ENCODE measurements around the gene RPL23. TPM values are rescaled to one million over a fixed set of nuclear protein-coding genes. Genes with fewer than 3 reads are reported as not detected.

Gene RPL23
- total and polyA plus RNA-seq, 9 of the 15 experiments (the other 6 are each of a cell fraction or from before 2014, with no cell fraction given) = 1,745 to 3,667 (median 3,096) TPM

DNA sequence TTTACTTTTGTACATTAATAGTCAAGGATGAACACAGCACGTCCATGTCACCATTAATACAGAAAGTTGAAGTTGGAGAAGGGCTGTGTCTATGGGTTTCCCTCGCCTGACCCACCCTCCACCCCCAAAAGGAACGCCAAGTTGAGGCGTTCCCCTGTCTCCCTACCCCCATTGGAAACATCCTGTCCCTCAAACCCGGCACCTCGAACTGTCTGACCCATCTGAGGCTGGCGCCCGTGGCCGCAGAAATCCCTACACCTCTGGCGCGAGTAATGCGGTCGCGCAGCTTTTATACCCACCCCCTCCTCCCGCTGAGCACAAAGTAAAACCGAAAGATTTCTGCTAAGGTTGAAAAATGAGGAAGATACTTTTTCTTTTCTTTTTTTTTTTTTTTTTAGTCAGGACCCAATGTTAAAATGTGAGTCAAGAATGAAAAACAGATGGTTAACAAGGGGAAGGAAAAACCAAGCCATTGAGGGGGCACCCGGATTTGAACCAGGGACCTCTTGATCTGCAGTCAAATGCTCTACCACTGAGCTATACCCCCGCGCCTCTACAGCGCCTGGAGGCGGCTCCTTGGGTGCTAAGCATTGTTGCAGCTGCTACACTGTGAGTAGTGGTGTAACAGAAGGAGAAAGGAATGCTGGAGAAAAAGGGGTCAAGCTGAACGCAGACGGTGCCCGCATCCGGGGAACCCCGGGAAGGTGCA lies 15.4 kb upstream of the RPL23 start (continued):
- TF ChIP-seq, protein P1, sequence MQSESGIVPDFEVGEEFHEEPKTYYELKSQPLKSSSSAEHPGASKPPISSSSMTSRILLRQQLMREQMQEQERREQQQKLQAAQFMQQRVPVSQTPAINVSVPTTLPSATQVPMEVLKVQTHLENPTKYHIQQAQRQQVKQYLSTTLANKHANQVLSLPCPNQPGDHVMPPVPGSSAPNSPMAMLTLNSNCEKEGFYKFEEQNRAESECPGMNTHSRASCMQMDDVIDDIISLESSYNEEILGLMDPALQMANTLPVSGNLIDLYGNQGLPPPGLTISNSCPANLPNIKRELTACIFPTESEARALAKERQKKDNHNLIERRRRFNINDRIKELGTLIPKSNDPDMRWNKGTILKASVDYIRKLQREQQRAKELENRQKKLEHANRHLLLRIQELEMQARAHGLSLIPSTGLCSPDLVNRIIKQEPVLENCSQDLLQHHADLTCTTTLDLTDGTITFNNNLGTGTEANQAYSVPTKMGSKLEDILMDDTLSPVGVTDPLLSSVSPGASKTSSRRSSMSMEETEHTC (IDR thresholded peaks at IDR 0.05) = no peak
- TF ChIP-seq RBM17 (IDR thresholded peaks at IDR 0.05; ENCODE audit: borderline replicate concordance, low read depth, low read length) = no peak
- TF ChIP-seq MCM2 (IDR thresholded peaks at IDR 0.05; ENCODE audit: low read depth) = no peak
- peak; percentile 94 for TF ChIP-seq BRD9 (IDR thresholded peaks at IDR 0.05; ENCODE audit: low read depth, partially characterized antibody)
- no peak for TF ChIP-seq JUN (IDR thresholded peaks at IDR 0.05; ENCODE audit: borderline replicate concordance, low read depth, low read length)
- no peak for TF ChIP-seq JUN (CRISPR knock-in tag; IDR thresholded peaks at IDR 0.05; ENCODE audit: borderline replicate concordance)
- no peak for TF ChIP-seq DIDO1 (tag; IDR thresholded peaks at IDR 0.05; ENCODE audit: low read depth)
- TF ChIP-seq STAT5A (IDR thresholded peaks at IDR 0.05; ENCODE audit: borderline replicate concordance, low read length) = no peak
- TF ChIP-seq, protein P2, sequence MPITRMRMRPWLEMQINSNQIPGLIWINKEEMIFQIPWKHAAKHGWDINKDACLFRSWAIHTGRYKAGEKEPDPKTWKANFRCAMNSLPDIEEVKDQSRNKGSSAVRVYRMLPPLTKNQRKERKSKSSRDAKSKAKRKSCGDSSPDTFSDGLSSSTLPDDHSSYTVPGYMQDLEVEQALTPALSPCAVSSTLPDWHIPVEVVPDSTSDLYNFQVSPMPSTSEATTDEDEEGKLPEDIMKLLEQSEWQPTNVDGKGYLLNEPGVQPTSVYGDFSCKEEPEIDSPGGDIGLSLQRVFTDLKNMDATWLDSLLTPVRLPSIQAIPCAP (CRISPR knock-in tag; IDR thresholded peaks at IDR 0.05; ENCODE audit: borderline replicate concordance) = no peak
- 0 out of 2 replicates have a peak, but pooled peaks have one; percentile 20 for TF ChIP-seq ZNF24 (IDR thresholded peaks at IDR 0.05)
- TF ChIP-seq, protein P3, sequence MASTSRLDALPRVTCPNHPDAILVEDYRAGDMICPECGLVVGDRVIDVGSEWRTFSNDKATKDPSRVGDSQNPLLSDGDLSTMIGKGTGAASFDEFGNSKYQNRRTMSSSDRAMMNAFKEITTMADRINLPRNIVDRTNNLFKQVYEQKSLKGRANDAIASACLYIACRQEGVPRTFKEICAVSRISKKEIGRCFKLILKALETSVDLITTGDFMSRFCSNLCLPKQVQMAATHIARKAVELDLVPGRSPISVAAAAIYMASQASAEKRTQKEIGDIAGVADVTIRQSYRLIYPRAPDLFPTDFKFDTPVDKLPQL (IDR thresholded peaks at IDR 0.05; ENCODE audit: extremely low read depth, insufficient read length) = no peak
- TF ChIP-seq U2AF1 (optimal IDR thresholded peaks at IDR 0.05; ENCODE audit: low read depth, low read length) = no peak
- TF ChIP-seq KAT7 (CRISPR knock-in tag; IDR thresholded peaks at IDR 0.05; ENCODE audit: borderline replicate concordance) = no peak
- no peak for TF ChIP-seq KLF13 (tag; IDR thresholded peaks at IDR 0.05; ENCODE audit: borderline replicate concordance, low read depth)
- TF ChIP-seq NR1H2 (CRISPR knock-in tag; IDR thresholded peaks at IDR 0.05) = no peak
- TF ChIP-seq ZBED1 (IDR thresholded peaks at IDR 0.05) = no peak
- TF ChIP-seq TAL1 (IDR thresholded peaks at IDR 0.05) = no peak
- no peak for TF ChIP-seq THRAP3 (IDR thresholded peaks at IDR 0.05; ENCODE audit: borderline replicate concordance)
- no peak; the same call in none of the 2 replicates for TF ChIP-seq ZNF589 (CRISPR knock-in tag; IDR thresholded peaks at IDR 0.05; ENCODE audit: low read depth)
- no peak for TF ChIP-seq ZNF146 (CRISPR knock-in tag; IDR thresholded peaks at IDR 0.05; ENCODE audit: unreplicated experiment)
- TF ChIP-seq ARID2 (IDR thresholded peaks at IDR 0.05) = no peak
- TF ChIP-seq MXI1 (IDR thresholded peaks at IDR 0.05; ENCODE audit: low read depth, low read length) = no peak
- TF ChIP-seq, protein P4, sequence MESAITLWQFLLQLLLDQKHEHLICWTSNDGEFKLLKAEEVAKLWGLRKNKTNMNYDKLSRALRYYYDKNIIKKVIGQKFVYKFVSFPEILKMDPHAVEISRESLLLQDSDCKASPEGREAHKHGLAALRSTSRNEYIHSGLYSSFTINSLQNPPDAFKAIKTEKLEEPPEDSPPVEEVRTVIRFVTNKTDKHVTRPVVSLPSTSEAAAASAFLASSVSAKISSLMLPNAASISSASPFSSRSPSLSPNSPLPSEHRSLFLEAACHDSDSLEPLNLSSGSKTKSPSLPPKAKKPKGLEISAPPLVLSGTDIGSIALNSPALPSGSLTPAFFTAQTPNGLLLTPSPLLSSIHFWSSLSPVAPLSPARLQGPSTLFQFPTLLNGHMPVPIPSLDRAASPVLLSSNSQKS (CRISPR knock-in tag; IDR thresholded peaks at IDR 0.05) = no peak
